ENCODE data around the gene CCDC57. TPM values are rescaled to one million over a fixed set of nuclear protein-coding genes. Genes with fewer than 3 reads are reported as not detected.
A peak's percentile ranks its signal among the peaks of the same experiment; 100 is the strongest.

CCDC57 gene
- total RNA-seq, 2 donors from 2014 or later: 76.9 to 78.8 TPM

- DNase-seq (no peak), ATAC-seq (replicated peaks in 1 of 2) (no peak)
- Mint-ChIP-seq H3K27me3 (ENCODE audit: low read depth) (no peaks in the 10 kb centered on the region), H3K36me3 (ENCODE audit: insufficient read depth in 2 of 2) (peaks cover 15 to 37% of the 10 kb centered on the region in 2 donors), H3K9me3 (no peaks in the 10 kb centered on the region), H3K4me3 (no peak overlapping the region), H3K27ac (peak overlapping the region; percentile 52), H3K4me1 (ENCODE audit: low read depth) (peaks cover 15% of the 10 kb centered on the region)
Observed at GRCh38 chr17:82250868-82251500, 38.3 kb upstream of the CCDC57 start.

- DNase-seq (no peak), ATAC-seq (replicated peaks in 1 of 2) (no peak)
- Mint-ChIP-seq H3K27ac (no peak overlapping the region), H3K36me3 (ENCODE audit: insufficient read depth in 2 of 2) (peaks cover 9 to 29% of the 10 kb centered on the region in 2 donors), H3K4me3 (no peak overlapping the region), H3K27me3 (ENCODE audit: low read depth) (no peaks in the 10 kb centered on the region), H3K4me1 (ENCODE audit: low read depth) (peaks cover 15% of the 10 kb centered on the region), H3K9me3 (no peaks in the 10 kb centered on the region)
Observed at GRCh38 chr17:82249896-82250581, 37.4 kb upstream of the CCDC57 start.

- H3K27me3 Mint-ChIP-seq (ENCODE audit: low read depth): no peaks in the 10 kb centered on the region
- ATAC-seq (replicated peaks in 1 of 2) (no peak), DNase-seq (no peak)
- H3K9me3 Mint-ChIP-seq: no peaks in the 10 kb centered on the region
- H3K27ac Mint-ChIP-seq: no peak overlapping the region
- peaks cover 14 to 38% of the 10 kb centered on the region in 2 donors for H3K36me3 Mint-ChIP-seq (ENCODE audit: insufficient read depth in 2 of 2)
- H3K4me1 Mint-ChIP-seq (ENCODE audit: low read depth): peaks cover 15% of the 10 kb centered on the region
- no peak overlapping the region for H3K4me3 Mint-ChIP-seq
Observed at GRCh38 chr17:82248815-82249674, 36.4 kb upstream of the CCDC57 start.

- ATAC-seq (replicated peaks in 1 of 2) (no peak), DNase-seq (no peak)
- Mint-ChIP-seq H3K27me3 (ENCODE audit: low read depth) (no peaks in the 10 kb centered on the region), H3K4me1 (ENCODE audit: low read depth) (peaks cover 17% of the 10 kb centered on the region), H3K27ac (peak overlapping the region; percentile 6), H3K36me3 (ENCODE audit: insufficient read depth in 2 of 2) (peaks cover 16 to 39% of the 10 kb centered on the region in 2 donors), H3K9me3 (no peaks in the 10 kb centered on the region), H3K4me3 (no peak overlapping the region)
Observed at GRCh38 chr17:82247856-82248671, 35.4 kb upstream of the CCDC57 start.

GRCh38 chr17:82247182-82247823, 34.7 kb upstream of the CCDC57 start:
- Mint-ChIP-seq H3K27me3 (ENCODE audit: low read depth) (no peaks in the 10 kb centered on the region), H3K4me3 (no peak overlapping the region), H3K9me3 (no peaks in the 10 kb centered on the region), H3K4me1 (ENCODE audit: low read depth) (peaks cover 16% of the 10 kb centered on the region), H3K27ac (peak overlapping the region; percentile 22), H3K36me3 (ENCODE audit: insufficient read depth in 2 of 2) (peaks cover 13 to 36% of the 10 kb centered on the region in 2 donors)
- ATAC-seq (replicated peaks in 1 of 2) (no peak), DNase-seq (no peak)

- ATAC-seq (replicated peaks in 1 of 2) (no peak), DNase-seq (no peak)
- Mint-ChIP-seq H3K9me3 (no peaks in the 10 kb centered on the region), H3K27ac (peak overlapping the region; percentile 76), H3K4me3 (no peak overlapping the region), H3K27me3 (ENCODE audit: low read depth) (no peaks in the 10 kb centered on the region), H3K36me3 (ENCODE audit: insufficient read depth in 2 of 2) (peaks cover 12 to 31% of the 10 kb centered on the region in 2 donors), H3K4me1 (ENCODE audit: low read depth) (peaks cover 23% of the 10 kb centered on the region)
Observed at GRCh38 chr17:82246365-82247181, 33.9 kb upstream of the CCDC57 start.

- H3K4me1 Mint-ChIP-seq (ENCODE audit: low read depth): peaks cover 29% of the 10 kb centered on the region
- ATAC-seq (replicated peaks in 1 of 2) (no peak), DNase-seq (no peak)
- H3K27me3 Mint-ChIP-seq (ENCODE audit: low read depth): no peaks in the 10 kb centered on the region
- H3K27ac Mint-ChIP-seq: peak overlapping the region; percentile 76
- peaks cover 10 to 26% of the 10 kb centered on the region in 2 donors for H3K36me3 Mint-ChIP-seq (ENCODE audit: insufficient read depth in 2 of 2)
- H3K9me3 Mint-ChIP-seq: no peaks in the 10 kb centered on the region
- H3K4me3 Mint-ChIP-seq: no peak overlapping the region
Observed at GRCh38 chr17:82246040-82246364, 33.4 kb upstream of the CCDC57 start.

GRCh38 chr17:82245134-82246039, 32.7 kb upstream of the CCDC57 start:
- Mint-ChIP-seq H3K27me3 (ENCODE audit: low read depth) (no peaks in the 10 kb centered on the region), H3K27ac (peak overlapping the region; percentile 17), H3K36me3 (ENCODE audit: insufficient read depth in 2 of 2) (peaks cover 9 to 25% of the 10 kb centered on the region in 2 donors)

GRCh38 chr17:82244413-82245133, 31.9 kb upstream of the CCDC57 start:
- peak overlapping the region; percentile 49 for H3K27ac Mint-ChIP-seq
- ATAC-seq (replicated peaks in 1 of 2) (no peak), DNase-seq (peak in 1 of 2 donors; percentile 41)
- peaks cover 9 to 25% of the 10 kb centered on the region in 2 donors for H3K36me3 Mint-ChIP-seq (ENCODE audit: insufficient read depth in 2 of 2)
- H3K27me3 Mint-ChIP-seq (ENCODE audit: low read depth): no peaks in the 10 kb centered on the region
- no peaks in the 10 kb centered on the region for H3K9me3 Mint-ChIP-seq
- no peak overlapping the region for H3K4me3 Mint-ChIP-seq
- peaks cover 38% of the 10 kb centered on the region for H3K4me1 Mint-ChIP-seq (ENCODE audit: low read depth)

More at GRCh38 chr17:82245134-82246039, 32.7 kb upstream of the CCDC57 start:
- H3K9me3 Mint-ChIP-seq: no peaks in the 10 kb centered on the region
- H3K4me1 Mint-ChIP-seq (ENCODE audit: low read depth): peaks cover 35% of the 10 kb centered on the region
- DNase-seq (no peak), ATAC-seq (replicated peaks in 1 of 2) (no peak)
- H3K4me3 Mint-ChIP-seq: no peak overlapping the region

- H3K4me1 Mint-ChIP-seq (ENCODE audit: low read depth): peaks cover 41% of the 10 kb centered on the region
- H3K9me3 Mint-ChIP-seq: no peaks in the 10 kb centered on the region
- ATAC-seq (replicated peaks in 1 of 2): no peak
- no peak overlapping the region for H3K4me3 Mint-ChIP-seq
- H3K27ac Mint-ChIP-seq: peak overlapping the region; percentile 49
- no peaks in the 10 kb centered on the region for H3K27me3 Mint-ChIP-seq (ENCODE audit: low read depth)
- H3K36me3 Mint-ChIP-seq (ENCODE audit: insufficient read depth in 2 of 2): peaks cover 9 to 23% of the 10 kb centered on the region in 2 donors
- no peak for DNase-seq
Observed at GRCh38 chr17:82243648-82244412, 31.2 kb upstream of the CCDC57 start.
